GM18508 (cell line): ENCODE data around the gene PHC3.
A peak's percentile ranks its signal among the peaks of the same experiment; 100 is the strongest.
"Not testable (repeated sequence)": the region's sequence is repeated elsewhere in the genome, so short reads cannot be mapped to it uniquely, and the experiment has no call there.

Experiments
- ATAC-seq: cut with Tn5 transposase; IDR thresholded peaks from one replicate; pipeline ENCODE4 v1.9.1; 2021; ENCODE audit warnings: moderate number of reproducible peaks; ENCODE audit not compliant: insufficient read depth, unreplicated experiment

The PHC3 gene

DNA sequence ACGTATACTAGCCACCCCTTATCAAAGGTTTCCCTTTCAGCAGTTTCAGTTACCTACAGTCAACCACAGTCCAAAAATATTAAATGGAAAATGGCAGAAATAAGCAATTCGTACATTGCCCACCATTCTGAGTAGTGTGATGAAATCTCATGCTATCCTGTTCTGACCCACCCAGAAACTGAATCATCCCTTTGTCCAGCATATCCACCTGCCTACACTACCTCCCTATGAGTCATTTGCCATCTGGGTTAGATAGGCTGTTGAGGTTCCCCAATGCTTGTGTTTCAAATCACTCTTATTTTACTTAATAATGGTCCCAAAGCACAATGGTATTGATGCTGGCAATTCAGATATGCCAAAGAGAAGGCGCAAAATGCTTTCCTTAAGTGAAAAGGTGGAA, 15.3 kb upstream of the PHC3 start:
- no peak for ATAC-seq

DNA sequence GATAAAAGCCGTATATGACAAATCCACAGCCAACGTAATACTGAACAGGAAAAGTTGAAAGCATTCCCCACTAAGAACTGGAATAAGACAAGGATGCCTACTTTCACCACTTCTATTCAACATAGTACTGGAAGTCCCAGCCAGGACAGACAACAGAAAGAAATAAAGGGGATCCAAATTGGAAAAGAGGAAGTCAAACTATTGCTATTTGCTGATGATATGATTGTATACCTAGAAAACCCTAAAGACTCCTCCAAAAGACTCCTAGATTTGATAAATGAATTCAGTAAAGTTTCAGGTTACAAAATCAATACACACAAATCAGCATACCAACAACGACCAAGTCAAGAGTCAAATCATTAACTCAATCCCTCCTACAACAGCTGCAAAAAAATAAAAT, 14.2 kb upstream of the PHC3 start:
- not testable (repeated sequence) for ATAC-seq

GRCh38 chr3:170189398-170190256, 8.1 kb upstream of the PHC3 start:
- no peak for ATAC-seq

GRCh38 chr3:170180079-170180907, 1.2 kb downstream of the PHC3 start:
- peak; percentile 20 for ATAC-seq

- ATAC-seq = no peak
Observed at GRCh38 chr3:170179432-170179831, 2.1 kb downstream of the PHC3 start.

- ATAC-seq = no peak
Observed at GRCh38 chr3:170178651-170179050, 2.9 kb downstream of the PHC3 start.

- no peak for ATAC-seq
Observed at GRCh38 chr3:170171563-170171962, 10.0 kb downstream of the PHC3 start.

- no peak for ATAC-seq
Observed at GRCh38 chr3:170164717-170165116, 16.8 kb downstream of the PHC3 start.

DNA sequence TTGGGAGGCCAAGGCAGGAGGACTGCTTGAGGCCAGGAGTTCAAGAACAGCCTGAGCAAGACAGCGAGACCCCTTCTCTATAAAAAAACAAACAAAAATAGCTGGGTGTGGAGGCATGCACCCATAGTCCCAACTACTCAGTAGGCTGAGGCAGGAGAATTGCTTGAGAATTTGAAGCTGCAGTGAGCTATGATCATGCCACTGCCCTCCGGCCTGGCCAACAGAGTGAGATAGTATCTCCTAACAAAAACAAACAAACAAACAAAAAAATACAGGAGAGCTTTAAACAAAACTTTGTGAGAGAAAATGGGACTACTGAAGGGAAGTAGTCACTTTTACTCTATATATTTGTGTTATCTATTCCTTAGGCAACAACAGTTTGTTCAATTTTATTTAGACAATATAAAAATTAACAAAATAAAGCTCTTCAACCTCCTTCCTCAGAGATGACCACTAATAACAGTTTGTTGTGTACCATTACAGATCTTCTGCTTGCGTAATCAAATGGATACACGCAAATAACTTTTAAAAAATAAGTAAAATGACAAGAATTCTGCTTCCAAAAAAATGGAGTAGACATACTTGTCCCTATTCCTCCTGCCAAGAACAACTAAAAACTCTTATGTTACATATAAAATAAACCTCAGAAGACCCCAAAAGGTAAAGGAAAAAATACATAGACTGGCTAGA, 17.4 kb downstream of the PHC3 start:
- no peak for ATAC-seq

- no peak for ATAC-seq
Observed at GRCh38 chr3:170162630-170163029, 18.9 kb downstream of the PHC3 start.

GRCh38 chr3:170162052-170162451, 19.5 kb downstream of the PHC3 start:
- ATAC-seq = no peak

- ATAC-seq = no peak
Observed at GRCh38 chr3:170159933-170160332, 21.6 kb downstream of the PHC3 start.

DNA sequence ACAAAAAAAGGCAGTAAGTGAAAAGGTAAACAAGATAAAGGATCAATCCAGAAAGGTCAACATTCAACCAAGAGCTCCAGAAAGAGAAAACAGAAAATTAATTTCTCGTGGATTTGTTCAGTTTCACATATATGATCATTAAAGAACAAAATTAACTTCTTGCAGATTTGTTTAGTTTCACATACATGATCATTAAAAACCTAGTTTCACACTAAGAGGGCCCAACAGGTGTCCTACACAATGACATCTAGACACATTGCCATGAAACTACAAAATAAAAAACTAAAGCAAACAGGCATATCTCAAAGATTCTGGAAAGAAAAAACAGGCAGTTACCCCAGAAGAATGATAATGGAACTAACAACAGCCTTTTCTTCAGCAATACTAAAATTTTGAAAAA, 22.1 kb downstream of the PHC3 start:
- ATAC-seq = no peak

DNA sequence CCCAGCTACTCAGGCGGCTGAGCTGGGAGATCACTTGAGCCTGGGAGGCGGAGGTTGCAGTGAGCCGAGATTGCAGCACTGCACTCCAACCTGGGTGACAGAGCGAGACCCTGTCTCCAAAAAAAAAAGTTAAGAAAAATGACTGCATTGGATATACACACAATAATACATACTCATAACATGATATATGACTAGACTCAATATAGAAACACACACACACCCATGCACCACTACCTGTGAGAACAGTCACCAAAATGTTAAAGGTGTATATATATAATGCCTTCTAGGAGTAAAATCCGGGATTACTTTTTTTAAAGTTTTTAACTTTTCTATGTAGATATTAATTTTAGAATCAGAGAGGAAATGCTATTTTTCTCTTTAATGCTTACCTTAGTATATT, 25.9 kb downstream of the PHC3 start:
- ATAC-seq = no peak

- peak; percentile 70 for ATAC-seq
Observed at GRCh38 chr3:170154569-170155143, 26.9 kb downstream of the PHC3 start.

- ATAC-seq = no peak
Observed at GRCh38 chr3:170154084-170154483, 27.4 kb downstream of the PHC3 start.

GRCh38 chr3:170151536-170151935, 30.0 kb downstream of the PHC3 start:
- no peak for ATAC-seq

- no peak for ATAC-seq
Observed at GRCh38 chr3:170149016-170149415, 32.5 kb downstream of the PHC3 start.

DNA sequence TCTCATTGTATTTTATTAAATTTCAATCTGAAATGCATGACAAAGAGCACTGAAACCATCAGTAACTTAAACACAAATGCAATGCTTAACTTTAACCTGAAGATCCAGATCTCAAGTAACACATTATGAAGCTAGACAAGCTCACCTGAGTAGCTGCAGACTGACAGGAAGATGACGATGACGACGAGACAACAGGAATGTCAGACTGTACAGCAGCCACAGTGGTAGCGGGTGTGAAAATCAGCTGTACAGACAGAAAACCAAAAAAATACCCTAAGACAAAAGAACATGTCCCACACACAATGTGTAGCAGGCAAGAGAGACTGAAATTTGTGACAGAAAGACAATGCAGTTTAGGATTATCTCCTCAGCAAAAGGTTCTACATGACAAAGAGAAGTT, 36.3 kb downstream of the PHC3 start:
- no peak for ATAC-seq

DNA sequence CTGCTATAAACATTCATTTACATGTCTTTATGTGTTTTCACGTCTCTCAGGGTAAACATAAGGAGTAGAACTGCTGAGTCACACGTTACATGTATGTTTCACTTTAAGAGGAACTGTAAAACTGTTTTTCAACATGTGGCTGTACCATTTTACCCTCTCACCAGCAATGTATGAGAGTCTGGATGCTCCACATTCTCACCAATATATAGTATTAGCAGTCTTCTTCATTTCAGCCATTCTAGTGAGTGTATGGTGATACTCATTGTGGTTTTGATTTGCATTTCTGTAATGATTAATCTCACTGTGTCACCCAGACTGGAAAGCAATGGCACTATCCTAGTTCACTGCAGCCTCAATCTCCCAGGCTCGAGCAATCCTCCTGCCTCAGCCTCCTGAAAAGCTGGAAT, 37.1 kb downstream of the PHC3 start:
- peak; percentile 95 for ATAC-seq

GRCh38 chr3:170142373-170142772, 39.2 kb downstream of the PHC3 start:
- ATAC-seq = no peak
